GM03348 (cell line): ENCODE results near the gene ZNF438.
A peak's percentile ranks its signal among the peaks of the same experiment; 100 is the strongest.
"Not testable (repeated sequence)": the region's sequence is repeated elsewhere in the genome, so short reads cannot be mapped to it uniquely, and the experiment has no call there.

Experiments used
- DNase-seq: peaks from one replicate; pipeline ENCODE4 v3.0.0; 2012; ENCODE audit warnings: low spot score

ZNF438 gene

GRCh38 chr10:30804478-30805055 is 227.1 kb downstream of the ZNF438 start:
- peak; percentile 66 for DNase-seq

- peak; percentile 90 for DNase-seq
Measured at GRCh38 chr10:30803892-30804322, 227.8 kb downstream of the ZNF438 start.

GRCh38 chr10:30803058-30803457 is 228.6 kb downstream of the ZNF438 start:
- DNase-seq: no peak

- DNase-seq: no peak
Measured at GRCh38 chr10:30800368-30800767, 231.3 kb downstream of the ZNF438 start.

- DNase-seq: no peak
Measured at GRCh38 chr10:30798646-30799185, 232.9 kb downstream of the ZNF438 start.

GRCh38 chr10:30795024-30795423 is 236.6 kb downstream of the ZNF438 start:
- not testable (repeated sequence) for DNase-seq
